HCT116 (cell line): ENCODE data around the gene ITPR1. TPM values are rescaled to one million over a fixed set of nuclear protein-coding genes. Genes with fewer than 3 reads are reported as not detected.

Experiments
- ATAC-seq: fragments of 200-7000 bp; cut with Tn5 transposase; 2 replicates; pipeline ENCODE4 v1.9.1; 2020; ENCODE audit warnings: mild to moderate bottlenecking, moderate library complexity
- BruUV-seq: library from RNA; stranded (reverse); fragments of 400-500 nt; replicated peaks from 2 replicates; lab custom pipeline; 2021; lab: Mats Ljungman, UMichigan
- CTCF ChIA-PET: fragments of 300-600 bp; sonication (Branson Sonifier 250); formaldehyde crosslinking; loops from one replicate; lab custom pipeline; 2021; ENCODE audit warnings: antibody characterized with exemption; lab: Charles Lee
- POLR2A ChIA-PET: fragments of 300-600, 350-600 bp; sonication (Branson Sonifier 250); formaldehyde crosslinking; loops from one replicate; lab custom pipeline; 2021; ENCODE audit warnings: antibody characterized with exemption; lab: Charles Lee
- RAD21 ChIA-PET, 2 experiments: fragments of 300-600 bp; sonication (Branson Sonifier 250); formaldehyde crosslinking; loops; one replicate each; lab custom pipeline; 2023; ENCODE audit warnings: low total read pairs in 2 of 2; ENCODE audit not compliant: uncharacterized antibody in 2 of 2, unreplicated experiment in 2 of 2, low non-redundant PET in 1 of 2; lab: Charles Lee
- DNase-seq: peaks from one replicate; pipeline ENCODE4 v3.0.0-alpha.2; 2010; ENCODE audit warnings: low read depth, low spot score
- H2AFZ ChIP-seq: fragments of 200-600 bp; shearing (Covaris generic), sonication (generic); 2 replicates; pipeline ENCODE4 v1.6.1; 2017; ENCODE audit warnings: low read depth, mixed run types, mixed read lengths, antibody characterized with exemption, low read length; ENCODE audit not compliant: poor library complexity, severe bottlenecking
- H3K27ac ChIP-seq: 2 replicates; pipeline ENCODE4 v1.5.1; 2012; ENCODE audit warnings: low read depth, low read length
- H3K27me3 ChIP-seq: fragments of 200-600 bp; sonication (generic); 2 replicates; pipeline ENCODE4 v1.6.1; 2016; ENCODE audit warnings: mixed run types, low read length, mixed read lengths; ENCODE audit not compliant: insufficient read depth
- H3K36me3 ChIP-seq, 2 experiments: fragments of 200-500 bp in 1 of 2; fragments of 200-600 bp in 1 of 2; sonication (Bioruptor generic) in 1 of 2; sonication (generic) in 1 of 2; 2 replicates each; pipeline versions ENCODE4 v1.5.1 to v1.6.1; 2014 to 2016; ENCODE audit warnings: low read length in 2 of 2, inconsistent platforms in 1 of 2, mixed read lengths in 1 of 2, mixed run types in 1 of 2; ENCODE audit not compliant: insufficient read depth in 2 of 2, control insufficient read depth in 1 of 2
- H3K4me1 ChIP-seq, 2 experiments: fragments of 200-600 bp in 1 of 2; sonication (generic) in 1 of 2; 2 replicates each; pipeline versions ENCODE4 v1.5.1 to v1.6.1; 2012 to 2017; ENCODE audit warnings: low read length in 2 of 2, inconsistent platforms in 1 of 2, mild to moderate bottlenecking in 1 of 2, mixed read lengths in 1 of 2, mixed run types in 1 of 2, moderate library complexity in 1 of 2; ENCODE audit not compliant: insufficient read depth in 2 of 2, control insufficient read depth in 1 of 2
- H3K4me2 ChIP-seq: fragments of 200-600 bp; sonication (generic); 2 replicates; pipeline ENCODE4 v1.6.1; 2017; ENCODE audit warnings: mixed run types, low read length, mixed read lengths
- H3K4me3 ChIP-seq, 2 experiments: fragments of 200-600 bp in 1 of 2; sonication (generic) in 1 of 2; replicated peaks in 1 of 2; 2 replicates each; pipeline ENCODE4 v1.5.1; 2011 to 2016; ENCODE audit warnings: low read length in 2 of 2, control low read depth in 1 of 2, low read depth in 1 of 2, mild to moderate bottlenecking in 1 of 2, mixed read lengths in 1 of 2, mixed run types in 1 of 2
- H3K79me2 ChIP-seq: fragments of 200-600 bp; sonication (generic); 2 replicates; pipeline ENCODE4 v1.6.1; 2017; ENCODE audit warnings: mild to moderate bottlenecking, mixed run types, low read length, moderate library complexity, mixed read lengths; ENCODE audit not compliant: insufficient read depth
- H3K9ac ChIP-seq: fragments of 200-600 bp; sonication (generic); 2 replicates; pipeline ENCODE4 v1.6.1; 2016; ENCODE audit warnings: low read length, mixed read lengths
- H3K9me2 ChIP-seq: fragments of 200-600 bp; sonication (generic), shearing (Covaris generic); 2 replicates; pipeline ENCODE4 v1.6.1; 2017; ENCODE audit warnings: mixed run types, mild to moderate bottlenecking, moderate library complexity; ENCODE audit not compliant: insufficient read depth
- H3K9me3 ChIP-seq, 2 experiments: fragments of 200-500 bp in 1 of 2; fragments of 200-600 bp in 1 of 2; sonication (Bioruptor generic) in 1 of 2; sonication (generic) in 1 of 2; 2 replicates each; pipeline ENCODE4 v1.6.1; 2014 to 2017; ENCODE audit warnings: low read length in 2 of 2, mixed read lengths in 2 of 2, inconsistent platforms in 1 of 2, low read depth in 1 of 2, mild to moderate bottlenecking in 1 of 2, mixed run types in 1 of 2, moderate library complexity in 1 of 2; ENCODE audit not compliant: control insufficient read depth in 1 of 2, insufficient read depth in 1 of 2
- H4K20me1 ChIP-seq: fragments of 200-600 bp; sonication (generic), shearing (Covaris generic); 2 replicates; pipeline ENCODE4 v1.6.1; 2017; ENCODE audit warnings: mixed run types, mild to moderate bottlenecking, moderate library complexity; ENCODE audit not compliant: insufficient read depth
- ATF3 ChIP-seq: IDR thresholded peaks from 2 replicates; pipeline ENCODE4 v1.6.1; 2012
- CBX3 ChIP-seq: IDR thresholded peaks from 2 replicates; pipeline ENCODE4 v1.6.1; 2012; ENCODE audit warnings: low read depth
- CEBPB ChIP-seq: IDR thresholded peaks from 2 replicates; pipeline ENCODE4 v1.6.1; 2012; ENCODE audit warnings: low read depth
- EGR1 ChIP-seq: IDR thresholded peaks from 2 replicates; pipeline ENCODE4 v1.6.1; 2012; ENCODE audit warnings: low read depth
- ELF1 ChIP-seq: IDR thresholded peaks from 2 replicates; pipeline ENCODE4 v1.6.1; 2012; ENCODE audit warnings: low read depth, borderline replicate concordance
- EZH2 ChIP-seq: fragments of 200-600 bp; sonication (generic); IDR thresholded peaks from 2 replicates; pipeline ENCODE4 v1.6.1; 2017; ENCODE audit warnings: antibody characterized with exemption, mixed run types
- EZH2phosphoT487 ChIP-seq: fragments of 200-600 bp; IDR thresholded peaks from 2 replicates; pipeline ENCODE4 v1.6.1; 2018; ENCODE audit warnings: antibody characterized with exemption, borderline replicate concordance
- FOSL1 ChIP-seq: IDR thresholded peaks from 2 replicates; pipeline ENCODE4 v1.6.1; 2012; ENCODE audit warnings: low read depth
- MAX ChIP-seq: IDR thresholded peaks from 2 replicates; pipeline ENCODE4 v1.6.1; 2012
- POLR2A ChIP-seq: IDR thresholded peaks from 2 replicates; pipeline ENCODE4 v1.7.0; 2011; ENCODE audit warnings: borderline replicate concordance; ENCODE audit not compliant: insufficient read depth, insufficient read length; ENCODE audit errors: extremely low read depth
- POLR2AphosphoS5 ChIP-seq: IDR thresholded peaks from 2 replicates; pipeline ENCODE4 v1.6.1; 2011; ENCODE audit warnings: mild to moderate bottlenecking, low read depth, low read length, moderate library complexity
- RAD21 ChIP-seq: IDR thresholded peaks from 2 replicates; pipeline ENCODE4 v1.6.1; 2012; ENCODE audit warnings: low read depth, mild to moderate bottlenecking
- REST ChIP-seq: IDR thresholded peaks from 2 replicates; pipeline ENCODE4 v1.6.1; 2012; ENCODE audit warnings: low read depth
- SP1 ChIP-seq: IDR thresholded peaks from 2 replicates; pipeline ENCODE4 v1.6.1; 2012; ENCODE audit warnings: low read depth
- SRF ChIP-seq: IDR thresholded peaks from 2 replicates; pipeline ENCODE4 v1.6.1; 2012; ENCODE audit warnings: low read depth
- YY1 ChIP-seq: IDR thresholded peaks from 2 replicates; pipeline ENCODE4 v1.6.1; 2011; ENCODE audit warnings: low read length, low read depth, moderate library complexity, mild to moderate bottlenecking; ENCODE audit not compliant: insufficient replicate concordance; ENCODE audit errors: extremely low read depth
- ZBTB33 ChIP-seq: IDR thresholded peaks from 2 replicates; pipeline ENCODE4 v1.6.1; 2011; ENCODE audit warnings: mild to moderate bottlenecking, low read length, moderate library complexity; ENCODE audit not compliant: insufficient replicate concordance; ENCODE audit errors: extremely low read depth
- ZFX ChIP-seq: fragments of 450-650 bp; IDR thresholded peaks from 2 replicates; pipeline ENCODE4 v1.6.1; 2017
- ZNF274 ChIP-seq: fragments of 200-500 bp; sonication (Bioruptor generic); IDR thresholded peaks from 2 replicates; pipeline ENCODE4 v1.6.1; 2014; ENCODE audit warnings: mild to moderate bottlenecking, low read depth, low read length, inconsistent platforms
- intact Hi-C: fragments of 100-400 bp; cut with micrococcal nuclease; formaldehyde crosslinking; loops from 2 replicates; pipeline ENCODE4 v1.10.0; 2022
- total RNA-seq: library from RNA; stranded (reverse); gene quantifications from one replicate; pipeline ENCODE4 v1.2.1, GENCODE V29; 2021; ENCODE audit not compliant: unreplicated experiment

Gene ITPR1
- total RNA-seq, 1 experiment from 2014 or later, result 9.2 TPM

GRCh38 chr3:4859788-4860187 is 366.6 kb downstream of the ITPR1 start:
- RAD21 ChIA-PET, result no interaction called here
- CTCF ChIA-PET, result no interaction called here
- intact Hi-C loops, result no loop called here

More at GRCh38 chr3:4859788-4860187, 366.6 kb downstream of the ITPR1 start:
- no peak overlapping the region for H3K4me3 ChIP-seq
- H3K27ac ChIP-seq, result no peak overlapping the region
- H3K79me2 ChIP-seq, result no peaks in the 10 kb centered on the region
- no peaks in the 10 kb centered on the region for H3K36me3 ChIP-seq
- H3K4me1 ChIP-seq, result no peaks in the 10 kb centered on the region
- no peak overlapping the region for H3K9ac ChIP-seq
- no peaks in the 10 kb centered on the region for H3K9me2 ChIP-seq
- ATAC-seq, result no peak
- no peaks in the 10 kb centered on the region for H3K9me3 ChIP-seq
- H3K27me3 ChIP-seq, result no peaks in the 10 kb centered on the region
- BruUV-seq, result no TSS peak
- no peak for TF ChIP-seq EZH2
- TF ChIP-seq ELF1, result no peak
- no peak for TF ChIP-seq ZBTB33
- no peak for TF ChIP-seq ATF3
- no peak for TF ChIP-seq ZFX
- TF ChIP-seq CBX3, result no peak
- TF ChIP-seq POLR2A, result no peak
- no peak for TF ChIP-seq ZNF274
- TF ChIP-seq EGR1, result no peak
- no peak for TF ChIP-seq YY1
- no peak for TF ChIP-seq SP1
- no peak for TF ChIP-seq RAD21
- TF ChIP-seq EZH2phosphoT487, result no peak
- no peak for TF ChIP-seq CEBPB
- no peak for TF ChIP-seq REST
- no peak for TF ChIP-seq MAX
- TF ChIP-seq SRF, result no peak
- no peak for TF ChIP-seq FOSL1
- no peak for TF ChIP-seq POLR2AphosphoS5
- H4K20me1 ChIP-seq, result no peaks in the 10 kb centered on the region
- no peak for DNase-seq
- POLR2A ChIA-PET, result interaction anchor here (1.4 kb wide), 1 partner anchor 162 kb away, joined by 3 read pairs; no protein-coding TSS in a partner anchor
- no peak overlapping the region for H3K4me2 ChIP-seq
- H2AFZ ChIP-seq, result no peak overlapping the region
